ENCODE results near the gene HNRNPC. TPM values are rescaled to one million over a fixed set of nuclear protein-coding genes. Genes with fewer than 3 reads are reported as not detected.

Gene HNRNPC
- total RNA-seq, 2 donors from 2014 or later = 751 to 1,003 TPM

DNA sequence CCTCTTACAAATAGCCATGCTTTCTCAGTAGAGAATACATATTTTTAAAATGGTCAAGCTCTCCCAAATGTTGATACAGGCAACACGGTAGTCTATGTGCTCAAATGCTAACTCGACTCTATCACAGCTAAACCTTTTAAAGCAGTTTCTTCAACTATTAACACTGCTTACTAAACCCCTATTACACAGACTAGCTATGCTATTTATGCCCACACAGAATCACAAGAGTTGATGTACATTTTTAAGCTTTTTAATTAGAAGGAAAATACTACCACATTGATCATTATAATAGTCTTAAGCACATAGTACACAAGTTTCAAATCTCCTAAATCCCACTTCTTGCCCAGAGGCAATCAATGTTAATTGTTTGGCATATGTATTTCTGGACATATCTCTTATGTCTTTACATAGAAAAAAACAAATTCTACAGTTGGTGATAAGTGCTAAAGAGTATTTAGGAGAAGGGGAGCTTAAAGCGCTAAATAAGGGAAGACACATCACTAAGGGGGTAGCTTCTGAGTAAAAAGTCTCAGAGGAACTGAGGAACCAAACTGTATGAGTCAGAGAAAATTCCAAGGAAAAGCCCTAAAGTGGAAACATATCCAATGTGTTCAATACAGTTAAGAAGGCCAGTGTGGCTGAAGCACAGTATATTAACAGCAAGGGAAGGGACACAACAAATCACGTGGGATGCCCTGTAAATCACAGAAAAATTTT, 13.7 kb downstream of the HNRNPC start:
- Mint-ChIP-seq H3K27me3 (ENCODE audit: insufficient read depth) (no peaks in the 10 kb centered on the region), H3K4me1 (peaks cover 20% of the 10 kb centered on the region), H3K27ac (peak overlapping the region; percentile 83), H3K36me3 (ENCODE audit: low read depth) (peaks cover 84% of the 10 kb centered on the region), H3K9me3 (peaks cover 2% of the 10 kb centered on the region), H3K4me3 (no peak overlapping the region)
- no peak for DNase-seq
- Histone ChIP-seq H3K4me3 (ENCODE audit: low read length) (no peak overlapping the region), H3K9ac (ENCODE audit: extremely low read depth, low read length, poor library complexity, severe bottlenecking) (no peak overlapping the region), H3K36me3 (ENCODE audit: control insufficient read depth, insufficient read depth, low read length) (peaks cover 88% of the 10 kb centered on the region), H3K9me3 (ENCODE audit: control insufficient read depth, low read length) (peaks cover 9% of the 10 kb centered on the region), H3K27me3 (ENCODE audit: control insufficient read depth, insufficient read depth, low read length, poor library complexity, severe bottlenecking) (no peaks in the 10 kb centered on the region), H3K4me1 (ENCODE audit: control insufficient read depth, insufficient read depth, low read length) (no peaks in the 10 kb centered on the region), H3K27ac (ENCODE audit: low read depth, low read length) (no peak overlapping the region)
- TF ChIP-seq, protein P1, sequence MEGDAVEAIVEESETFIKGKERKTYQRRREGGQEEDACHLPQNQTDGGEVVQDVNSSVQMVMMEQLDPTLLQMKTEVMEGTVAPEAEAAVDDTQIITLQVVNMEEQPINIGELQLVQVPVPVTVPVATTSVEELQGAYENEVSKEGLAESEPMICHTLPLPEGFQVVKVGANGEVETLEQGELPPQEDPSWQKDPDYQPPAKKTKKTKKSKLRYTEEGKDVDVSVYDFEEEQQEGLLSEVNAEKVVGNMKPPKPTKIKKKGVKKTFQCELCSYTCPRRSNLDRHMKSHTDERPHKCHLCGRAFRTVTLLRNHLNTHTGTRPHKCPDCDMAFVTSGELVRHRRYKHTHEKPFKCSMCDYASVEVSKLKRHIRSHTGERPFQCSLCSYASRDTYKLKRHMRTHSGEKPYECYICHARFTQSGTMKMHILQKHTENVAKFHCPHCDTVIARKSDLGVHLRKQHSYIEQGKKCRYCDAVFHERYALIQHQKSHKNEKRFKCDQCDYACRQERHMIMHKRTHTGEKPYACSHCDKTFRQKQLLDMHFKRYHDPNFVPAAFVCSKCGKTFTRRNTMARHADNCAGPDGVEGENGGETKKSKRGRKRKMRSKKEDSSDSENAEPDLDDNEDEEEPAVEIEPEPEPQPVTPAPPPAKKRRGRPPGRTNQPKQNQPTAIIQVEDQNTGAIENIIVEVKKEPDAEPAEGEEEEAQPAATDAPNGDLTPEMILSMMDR (conservative IDR thresholded peaks at IDR 0.05) = no peak
- WGBS, 2 experiments (ENCODE audit: insufficient coverage in 1 of 2, insufficient read length in 1 of 2) = 88 to 94% methylated on average over 4 of the region's 4 CpGs

DNA sequence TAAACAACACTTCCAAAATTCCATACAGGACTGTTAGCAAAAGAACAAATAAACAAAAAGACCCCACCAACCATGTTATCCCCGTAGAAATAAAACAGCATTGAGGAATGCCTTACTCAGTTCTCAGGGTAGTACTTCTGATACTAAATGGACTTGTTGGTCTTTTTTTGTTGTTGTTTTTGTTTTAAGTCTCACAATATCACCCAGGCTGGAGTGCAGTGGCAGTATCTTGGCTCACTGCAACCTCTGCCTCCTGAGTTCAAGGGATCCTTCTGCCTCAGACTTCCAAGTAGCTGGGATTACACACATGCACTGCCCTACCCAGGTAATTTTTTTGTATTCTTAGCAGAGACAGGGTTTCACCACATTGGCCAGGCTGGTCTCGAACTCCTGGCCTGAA, 17.1 kb downstream of the HNRNPC start:
- no peaks in the 10 kb centered on the region for H3K4me1 ChIP-seq (ENCODE audit: control insufficient read depth, insufficient read depth, low read length)

DNA sequence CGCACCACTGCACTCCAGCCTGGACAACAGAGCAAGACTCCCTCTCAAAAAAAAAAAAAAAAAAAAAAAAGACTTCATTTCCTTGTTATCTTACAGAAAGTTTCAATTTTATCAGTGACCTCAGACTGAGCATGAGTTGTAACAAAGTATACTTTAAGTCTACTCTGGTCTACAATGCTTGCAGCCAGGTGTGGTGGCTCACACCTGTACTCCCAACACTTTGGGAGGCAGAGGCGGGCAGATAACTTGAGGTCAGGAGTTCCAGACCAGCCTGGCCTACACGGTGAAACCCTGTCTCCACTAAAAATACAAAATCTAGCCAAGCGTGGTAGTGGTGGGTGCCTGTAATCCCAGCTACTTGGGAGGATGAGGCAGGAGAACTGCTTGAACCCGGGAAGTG, 18.0 kb downstream of the HNRNPC start:
- no peak overlapping the region for H3K4me3 ChIP-seq (ENCODE audit: low read length)
- no peak for DNase-seq
- no peaks in the 10 kb centered on the region for H3K27me3 ChIP-seq (ENCODE audit: control insufficient read depth, insufficient read depth, low read length, poor library complexity, severe bottlenecking)
- Mint-ChIP-seq H3K27ac (no peak overlapping the region), H3K4me3 (no peak overlapping the region), H3K4me1 (peaks cover 16% of the 10 kb centered on the region), H3K27me3 (ENCODE audit: insufficient read depth) (no peaks in the 10 kb centered on the region), H3K9me3 (peaks cover 2% of the 10 kb centered on the region), H3K36me3 (ENCODE audit: low read depth) (peaks cover 88% of the 10 kb centered on the region)
- whole genome bisulfite sequencing, 2 experiments (ENCODE audit: insufficient coverage in 1 of 2, insufficient read length in 1 of 2) = 93% methylated on average over 5 of the region's 5 CpGs
- peaks cover 96% of the 10 kb centered on the region for H3K36me3 ChIP-seq (ENCODE audit: control insufficient read depth, insufficient read depth, low read length)
- no peaks in the 10 kb centered on the region for H3K4me1 ChIP-seq (ENCODE audit: control insufficient read depth, insufficient read depth, low read length)
- TF ChIP-seq, protein P1 (conservative IDR thresholded peaks at IDR 0.05) = no peak
- no peak overlapping the region for H3K9ac ChIP-seq (ENCODE audit: extremely low read depth, low read length, poor library complexity, severe bottlenecking)
- no peak overlapping the region for H3K27ac ChIP-seq (ENCODE audit: low read depth, low read length)
- peaks cover 14% of the 10 kb centered on the region for H3K9me3 ChIP-seq (ENCODE audit: control insufficient read depth, low read length)

More for the DNA sequence above, 17.1 kb downstream of the HNRNPC start:
- no peak for DNase-seq
- WGBS, 2 experiments (ENCODE audit: insufficient coverage in 1 of 2, insufficient read length in 1 of 2) = 86 to 96% methylated on average over 1 to 2 of the region's 2 CpGs
- Histone ChIP-seq H3K36me3 (ENCODE audit: control insufficient read depth, insufficient read depth, low read length) (peaks cover 96% of the 10 kb centered on the region), H3K9me3 (ENCODE audit: control insufficient read depth, low read length) (peaks cover 14% of the 10 kb centered on the region), H3K4me3 (ENCODE audit: low read length) (no peak overlapping the region), H3K27ac (ENCODE audit: low read depth, low read length) (no peak overlapping the region), H3K9ac (ENCODE audit: extremely low read depth, low read length, poor library complexity, severe bottlenecking) (no peak overlapping the region), H3K27me3 (ENCODE audit: control insufficient read depth, insufficient read depth, low read length, poor library complexity, severe bottlenecking) (no peaks in the 10 kb centered on the region)
- Mint-ChIP-seq H3K4me1 (peaks cover 16% of the 10 kb centered on the region), H3K9me3 (peaks cover 2% of the 10 kb centered on the region), H3K36me3 (ENCODE audit: low read depth) (peaks cover 91% of the 10 kb centered on the region), H3K27me3 (ENCODE audit: insufficient read depth) (no peaks in the 10 kb centered on the region), H3K4me3 (no peak overlapping the region), H3K27ac (no peak overlapping the region)
- TF ChIP-seq, protein P1 (conservative IDR thresholded peaks at IDR 0.05) = no peak
